ENCODE data around the gene PTPRS. TPM values are rescaled to one million over a fixed set of nuclear protein-coding genes. Genes with fewer than 3 reads are reported as not detected.

PTPRS gene
- total and polyA plus RNA-seq, 2 donors (not counting 3 experiments of a cell fraction or from before 2014, with no cell fraction given), result 10.1 to 16.1 TPM

GRCh38 chr19:5319516-5319915 lies 21.1 kb downstream of the PTPRS start:
- intact Hi-C loops (cut with micrococcal nuclease), result no loop called here
- H3K4me1 ChIP-seq (ENCODE audit: control insufficient read depth, extremely low read depth, insufficient read depth, low read length), result no peaks in the 10 kb centered on the region
- no peak overlapping the region for H3K27ac ChIP-seq (ENCODE audit: insufficient read depth, low read depth, low read length)
- H3K9ac ChIP-seq (replicated peaks; ENCODE audit: extremely low read depth, insufficient read depth, low read length), result no peak overlapping the region
- H3K9me1 ChIP-seq (replicated peaks; ENCODE audit: control insufficient read depth, extremely low read depth, insufficient read depth, low read length), result no peaks in the 10 kb centered on the region
- no peak for DNase-seq (ENCODE audit: low read depth, low spot score)
- no peaks in the 10 kb centered on the region for H3K79me2 ChIP-seq (ENCODE audit: control insufficient read depth, insufficient read depth, low read length)
- H2AFZ ChIP-seq (ENCODE audit: low read depth, low read length), result no peak overlapping the region
- FAIRE-seq, result no peak
- dilution Hi-C loops (cut with MboI; ENCODE audit: extremely low pct_ligation_motif_present, low sequenced_read_pairs), result no loop called here
- H3K36me3 ChIP-seq (ENCODE audit: control insufficient read depth in 2 of 2, extremely low read depth in 1 of 2, insufficient read depth in 2 of 2, low read length in 2 of 2), result no peaks in the 10 kb centered on the region
- BruUV-seq (replicated peaks), result no TSS peak
- H3K4me3 ChIP-seq (replicated peaks in 1 of 3; ENCODE audit: insufficient read depth in 1 of 3, low read depth in 1 of 3, low read length in 3 of 3), result no peak overlapping the region
- POLR2A ChIA-PET, result no interaction called here
- H4K20me1 ChIP-seq (replicated peaks; ENCODE audit: control insufficient read depth, extremely low read depth, insufficient read depth, low read length), result no peaks in the 10 kb centered on the region
- no peaks in the 10 kb centered on the region for H3K27me3 ChIP-seq (ENCODE audit: control insufficient read depth in 2 of 2, insufficient read depth in 2 of 2, low read length in 2 of 2)
- H3K9me3 ChIP-seq (replicated peaks; ENCODE audit: control insufficient read depth, insufficient read depth, low read length), result no peaks in the 10 kb centered on the region
- CTCF ChIA-PET, result interaction anchor here (1.0 kb wide), 1 partner anchor 10 kb away, joined by 3 read pairs; no protein-coding TSS in a partner anchor
- TF ChIP-seq CTCF (IDR thresholded peaks at IDR 0.05; ENCODE audit: extremely low read depth in 1 of 2, insufficient read depth in 1 of 2, low read depth in 1 of 2, low read length in 2 of 2) (no peak), POLR2AphosphoS5 (IDR thresholded peaks at IDR 0.05; ENCODE audit: insufficient read depth, low read depth, low read length) (no peak), JUN (IDR thresholded peaks at IDR 0.05; ENCODE audit: borderline replicate concordance, insufficient read depth, insufficient read length, low read depth) (no peak), MYC (IDR thresholded peaks at IDR 0.05; ENCODE audit: low read depth, low read length) (no peak), EZH2 (IDR thresholded peaks at IDR 0.05; ENCODE audit: borderline replicate concordance, low read depth, low read length, severe bottlenecking) (no peak), POLR2A (IDR thresholded peaks at IDR 0.05; ENCODE audit: low read depth, low read length) (no peak), GATA2 (IDR thresholded peaks at IDR 0.05; ENCODE audit: insufficient read depth, insufficient read length, low read depth, low read length) (no peak), FOS (IDR thresholded peaks at IDR 0.05; ENCODE audit: borderline replicate concordance, insufficient read depth, low read length) (no peak), MAX (IDR thresholded peaks at IDR 0.05; ENCODE audit: insufficient read depth, insufficient read length) (no peak)
- H3K4me2 ChIP-seq (ENCODE audit: insufficient read depth, low read length), result no peak overlapping the region

Data from endothelial cell of umbilical vein (primary cell).